PC-3 (cell line): ENCODE data around the gene COMMD2. TPM values are rescaled to one million over a fixed set of nuclear protein-coding genes. Genes with fewer than 3 reads are reported as not detected.

Source experiments
- ATAC-seq: fragments of 200-7000 bp; cut with Tn5 transposase; 2 replicates; pipeline ENCODE4 v1.9.1; 2020; ENCODE audit warnings: mild to moderate bottlenecking, moderate library complexity
- BruUV-seq: library from RNA; stranded (reverse); fragments of 400-500 nt; replicated peaks from 2 replicates; lab custom pipeline; 2021; lab: Mats Ljungman, UMichigan
- CTCF ChIA-PET: fragments of 300-600 bp; sonication (Branson Sonifier 250); formaldehyde crosslinking; loops from one replicate; lab custom pipeline; 2022; ENCODE audit warnings: antibody characterized with exemption; lab: Charles Lee
- POLR2A ChIA-PET: fragments of 300-600 bp; sonication (Branson Sonifier 250); formaldehyde crosslinking; loops from one replicate; lab custom pipeline; 2022; ENCODE audit warnings: antibody characterized with exemption; ENCODE audit not compliant: unreplicated experiment; lab: Charles Lee
- DNase-seq: peaks from one replicate; pipeline ENCODE4 v3.0.0-alpha.2; 2015
- H2AFZ ChIP-seq: fragments of 300-600 bp; sonication (generic); 2 replicates; pipeline ENCODE4 v1.6.0; 2016; ENCODE audit warnings: antibody characterized with exemption, low read length
- H3F3A ChIP-seq: fragments of 300-600 bp; sonication (generic); one replicate; pipeline ENCODE4 v1.6.0; 2017; ENCODE audit warnings: antibody characterized with exemption, low read length, control low read depth, mild to moderate bottlenecking; ENCODE audit not compliant: unreplicated experiment
- H3K27ac ChIP-seq: fragments of 300-600 bp; sonication (generic); 2 replicates; pipeline ENCODE4 v1.5.1; 2016; ENCODE audit warnings: mild to moderate bottlenecking, low read length
- H3K27me3 ChIP-seq: fragments of 300-600 bp; sonication (generic); 2 replicates; pipeline ENCODE4 v1.6.1; 2016; ENCODE audit warnings: low read length, mixed read lengths
- H3K36me3 ChIP-seq: fragments of 300-600 bp; sonication (generic); 2 replicates; pipeline ENCODE4 v1.6.1; 2016; ENCODE audit warnings: low read depth, mixed run types, low read length, mixed read lengths
- H3K4me1 ChIP-seq: fragments of 300-600 bp; sonication (generic); 2 replicates; pipeline ENCODE4 v1.5.1; 2016; ENCODE audit warnings: low read length; ENCODE audit not compliant: insufficient read depth
- H3K4me2 ChIP-seq: fragments of 300-600 bp; sonication (generic); 2 replicates; pipeline ENCODE4 v1.6.0; 2016; ENCODE audit warnings: low read length
- H3K4me3 ChIP-seq: fragments of 300-600 bp; sonication (generic); 2 replicates; pipeline ENCODE4 v1.5.1; 2016; ENCODE audit warnings: mild to moderate bottlenecking, low read length, mixed read lengths
- H3K79me2 ChIP-seq: fragments of 300-600 bp; sonication (generic); 2 replicates; pipeline ENCODE4 v1.6.1; 2017; ENCODE audit warnings: low read length, mixed read lengths
- H3K9ac ChIP-seq: fragments of 300-600 bp; sonication (generic); 2 replicates; pipeline ENCODE4 v1.6.0; 2016; ENCODE audit warnings: mild to moderate bottlenecking, low read length
- H3K9me2 ChIP-seq: fragments of 300-600 bp; sonication (generic); replicated peaks from 2 replicates; pipeline ENCODE4 v1.6.1; 2016; ENCODE audit warnings: mixed run types, low read length, mixed read lengths
- H3K9me3 ChIP-seq: fragments of 300-600 bp; sonication (generic); 2 replicates; pipeline ENCODE4 v1.6.1; 2016; ENCODE audit warnings: low read length, mixed read lengths
- H4K20me1 ChIP-seq: fragments of 300-600 bp; sonication (generic); 2 replicates; pipeline ENCODE4 v1.6.1; 2016; ENCODE audit warnings: low read length, mixed read lengths
- CTCF ChIP-seq: fragments of 300-600 bp; sonication (generic); conservative IDR thresholded peaks from 2 replicates; pipeline ENCODE4 v1.5.1; 2017; ENCODE audit warnings: antibody characterized with exemption, low read depth, mild to moderate bottlenecking, low read length
- EZH2 ChIP-seq: fragments of 300-600 bp; sonication (generic); IDR thresholded peaks from one replicate; pipeline ENCODE4 v1.6.1; 2017; ENCODE audit warnings: antibody characterized with exemption, mild to moderate bottlenecking, low read length; ENCODE audit not compliant: unreplicated experiment
- EZH2phosphoT487 ChIP-seq: fragments of 300-600 bp; sonication (generic); IDR thresholded peaks from 2 replicates; pipeline ENCODE4 v1.6.1; 2018; ENCODE audit warnings: mild to moderate bottlenecking, antibody characterized with exemption, low read length, borderline replicate concordance
- intact Hi-C: fragments of 100-400 bp; cut with micrococcal nuclease; formaldehyde crosslinking; loops from 2 replicates; pipeline ENCODE4 v1.9.0; 2023
- total RNA-seq: library from RNA; depleted of rRNA; stranded (reverse); fragments of >200 nt; gene quantifications from 2 replicates; pipeline ENCODE4 v1.2.3, GENCODE V29; 2014

The COMMD2 gene
- total RNA-seq, 1 experiment from 2014 or later, result 24.8 TPM

GRCh38 chr3:149768704-149769103 is 16.4 kb upstream of the COMMD2 start:
- intact Hi-C loops, result no loop called here
- Histone ChIP-seq H4K20me1 (no peaks in the 10 kb centered on the region), H3K27me3 (0 out of 2 replicates have a peak, but pooled peaks cover 4% of the 10 kb centered on the region), H3K27ac (no peak overlapping the region), H3K9ac (no peak overlapping the region), H3K9me2 (no peaks in the 10 kb centered on the region), H3K36me3 (no peaks in the 10 kb centered on the region), H3K4me3 (no peak overlapping the region), H2AFZ (no peak overlapping the region), H3K79me2 (no peaks in the 10 kb centered on the region), H3K4me2 (no peak overlapping the region), H3F3A (no peaks in the 10 kb centered on the region), H3K9me3 (no peaks in the 10 kb centered on the region), H3K4me1 (no peaks in the 10 kb centered on the region)
- TF ChIP-seq CTCF (no peak), EZH2 (no peak), EZH2phosphoT487 (no peak)
- no peak for DNase-seq
- ChIA-PET POLR2A (no interaction called here), CTCF (interaction anchor here (0.5 to 1.1 kb wide), 3 partner anchors 39 to 274 kb away, joined by 3 read pairs; no protein-coding TSS in a partner anchor)
- BruUV-seq, result no TSS peak
- ATAC-seq, result no peak

- TF ChIP-seq EZH2phosphoT487 (no peak), EZH2 (no peak), CTCF (no peak)
- Histone ChIP-seq H4K20me1 (no peaks in the 10 kb centered on the region), H3K27ac (no peak overlapping the region), H3K4me3 (no peak overlapping the region), H3K9me2 (no peaks in the 10 kb centered on the region), H3K4me2 (no peak overlapping the region), H3K27me3 (0 out of 2 replicates have a peak, but pooled peaks cover 4% of the 10 kb centered on the region), H2AFZ (no peak overlapping the region), H3K36me3 (no peaks in the 10 kb centered on the region), H3F3A (no peaks in the 10 kb centered on the region), H3K4me1 (no peaks in the 10 kb centered on the region), H3K79me2 (no peaks in the 10 kb centered on the region), H3K9ac (no peak overlapping the region), H3K9me3 (no peaks in the 10 kb centered on the region)
- DNase-seq (no peak), ATAC-seq (no peak)
- CTCF ChIA-PET, result interaction anchor here (0.5 to 3.4 kb wide), 3 partner anchors 40 to 255 kb away, joined by 10 to 101 read pairs (median 11); no protein-coding TSS in a partner anchor
- POLR2A ChIA-PET, result interaction anchor here (0.7 kb wide), 1 partner anchor 39 kb away, joined by 5 read pairs; no protein-coding TSS in a partner anchor
- no TSS peak for BruUV-seq
- intact Hi-C loops, result loop anchor here (2.0 kb wide), 1 partner anchor 135 kb away; no protein-coding TSS in a partner anchor
Observed at GRCh38 chr3:149767720-149768119, 15.4 kb upstream of the COMMD2 start.

GRCh38 chr3:149765762-149766334 is 13.6 kb upstream of the COMMD2 start:
- Histone ChIP-seq H3K79me2 (no peaks in the 10 kb centered on the region), H3K4me2 (no peak overlapping the region), H3K4me3 (no peak overlapping the region), H3K9me3 (no peaks in the 10 kb centered on the region), H3K9me2 (no peaks in the 10 kb centered on the region), H3K4me1 (no peaks in the 10 kb centered on the region), H3K36me3 (no peaks in the 10 kb centered on the region), H3F3A (no peaks in the 10 kb centered on the region), H2AFZ (no peak overlapping the region), H3K9ac (no peak overlapping the region), H3K27me3 (0 out of 2 replicates have a peak, but pooled peaks cover 4% of the 10 kb centered on the region), H4K20me1 (no peaks in the 10 kb centered on the region), H3K27ac (no peak overlapping the region)
- TF ChIP-seq EZH2, result no peak
- peak; percentile 74 for TF ChIP-seq CTCF
- TF ChIP-seq EZH2phosphoT487, result no peak
- intact Hi-C loops, result loop anchor here (1.0 to 2.0 kb wide), 2 partner anchors 42 to 137 kb away; no protein-coding TSS in a partner anchor
- CTCF ChIA-PET, result interaction anchor here (0.6 to 3.4 kb wide), 4 partner anchors 14 to 203 kb away, joined by 3 to 101 read pairs (median 4); partner anchors contain the start of gene COMMD2
- peak; percentile 59 for ATAC-seq
- BruUV-seq, result no TSS peak
- POLR2A ChIA-PET, result interaction anchor here (0.5 kb wide), 1 partner anchor 213 kb away, joined by 4 read pairs; no protein-coding TSS in a partner anchor
- DNase-seq, result peak; percentile 59
